Mucosa of rectum (tissue), 2 donors: Measurements from ENCODE around the gene ABHD15.

ENCODE experiments used
- H3K27ac ChIP-seq, 2 donors: one replicate each; pipeline ENCODE4 v1.7.0; 2013; ENCODE audit warnings: inconsistent platforms in 2 of 2, low read depth in 2 of 2, low read length in 2 of 2
- H3K27me3 ChIP-seq, 2 donors: one replicate each; pipeline ENCODE4 v1.7.0; 2013; ENCODE audit warnings: low read length in 2 of 2; ENCODE audit not compliant: control insufficient read depth in 2 of 2, insufficient read depth in 2 of 2
- H3K36me3 ChIP-seq, 2 donors: one replicate each; pipeline ENCODE4 v1.7.0; 2013; ENCODE audit warnings: low read length in 2 of 2; ENCODE audit not compliant: control insufficient read depth in 2 of 2, insufficient read depth in 2 of 2
- H3K4me1 ChIP-seq, 2 donors: one replicate each; pipeline ENCODE4 v1.7.0; 2013; ENCODE audit warnings: low read length in 2 of 2, mild to moderate bottlenecking in 1 of 2; ENCODE audit not compliant: control insufficient read depth in 2 of 2, insufficient read depth in 2 of 2
- H3K4me3 ChIP-seq, 2 donors: one replicate each; pipeline ENCODE4 v1.7.0; 2013; ENCODE audit warnings: low read length in 2 of 2
- H3K9ac ChIP-seq, 2 donors: one replicate each; pipeline ENCODE4 v1.7.0; 2013; ENCODE audit warnings: low read length in 2 of 2, low read depth in 1 of 2, mild to moderate bottlenecking in 1 of 2
- H3K9me3 ChIP-seq, 2 donors: one replicate each; pipeline ENCODE4 v1.7.0; 2013; ENCODE audit warnings: low read length in 2 of 2; ENCODE audit not compliant: control insufficient read depth in 2 of 2
- donor health status: healthy.
- donor health status: Normal muscosa, but diverticular disease.

The ABHD15 gene

GRCh38 chr17:29574732-29575510 lies 8.1 kb upstream of the ABHD15 start:
- no peaks in the 10 kb centered on the region for H3K9me3 ChIP-seq
- peak overlapping the region; percentile 39 to 81 for H3K27ac ChIP-seq
- H3K9ac ChIP-seq, result peak overlapping the region in 1 of 2 donors; percentile 67
- no peak overlapping the region for H3K4me3 ChIP-seq
- no peaks in the 10 kb centered on the region for H3K27me3 ChIP-seq
- peaks cover 28 to 42% of the 10 kb centered on the region in 2 donors for H3K36me3 ChIP-seq
- peaks cover 15 to 19% of the 10 kb centered on the region in 2 donors for H3K4me1 ChIP-seq

- no peaks in the 10 kb centered on the region for H3K9me3 ChIP-seq
- no peaks in the 10 kb centered on the region for H3K27me3 ChIP-seq
- peak overlapping the region; percentile 39 to 81 for H3K27ac ChIP-seq
- H3K4me1 ChIP-seq, result peaks cover 18 to 23% of the 10 kb centered on the region in 2 donors
- peak overlapping the region in 1 of 2 donors; percentile 67 for H3K9ac ChIP-seq
- peaks cover 26 to 42% of the 10 kb centered on the region in 2 donors for H3K36me3 ChIP-seq
- peak overlapping the region in 1 of 2 donors; percentile 3 for H3K4me3 ChIP-seq
Observed at GRCh38 chr17:29573871-29574731, 7.3 kb upstream of the ABHD15 start.

GRCh38 chr17:29573558-29573869 lies 6.7 kb upstream of the ABHD15 start:
- Histone ChIP-seq H3K27me3 (no peaks in the 10 kb centered on the region), H3K4me3 (no peak overlapping the region), H3K27ac (no peak overlapping the region), H3K36me3 (peaks cover 26 to 40% of the 10 kb centered on the region in 2 donors), H3K9me3 (no peaks in the 10 kb centered on the region), H3K4me1 (peaks cover 21 to 28% of the 10 kb centered on the region in 2 donors), H3K9ac (no peak overlapping the region)

GRCh38 chr17:29572691-29573557 lies 6.1 kb upstream of the ABHD15 start:
- Histone ChIP-seq H3K36me3 (peaks cover 26 to 34% of the 10 kb centered on the region in 2 donors), H3K4me1 (peaks cover 21 to 31% of the 10 kb centered on the region in 2 donors)

GRCh38 chr17:29571883-29572681 lies 5.2 kb upstream of the ABHD15 start:
- Histone ChIP-seq H3K4me3 (no peak overlapping the region), H3K27me3 (no peaks in the 10 kb centered on the region), H3K4me1 (peaks cover 24 to 31% of the 10 kb centered on the region in 2 donors), H3K9ac (no peak overlapping the region), H3K9me3 (no peaks in the 10 kb centered on the region), H3K27ac (no peak overlapping the region), H3K36me3 (peaks cover 19 to 28% of the 10 kb centered on the region in 2 donors)

More at GRCh38 chr17:29572691-29573557, 6.1 kb upstream of the ABHD15 start:
- Histone ChIP-seq H3K9me3 (no peaks in the 10 kb centered on the region), H3K9ac (peak overlapping the region in 1 of 2 donors; percentile 6), H3K27me3 (no peaks in the 10 kb centered on the region), H3K4me3 (peak overlapping the region in 1 of 2 donors; percentile 7), H3K27ac (no peak overlapping the region)

GRCh38 chr17:29571486-29571882 lies 4.6 kb upstream of the ABHD15 start:
- Histone ChIP-seq H3K4me1 (peaks cover 24 to 32% of the 10 kb centered on the region in 2 donors), H3K9ac (no peak overlapping the region), H3K4me3 (no peak overlapping the region), H3K36me3 (peaks cover 13 to 22% of the 10 kb centered on the region in 2 donors), H3K27me3 (no peaks in the 10 kb centered on the region), H3K9me3 (no peaks in the 10 kb centered on the region), H3K27ac (no peak overlapping the region)

GRCh38 chr17:29570521-29570920 lies 3.7 kb upstream of the ABHD15 start:
- Histone ChIP-seq H3K36me3 (peaks cover 3 to 12% of the 10 kb centered on the region in 2 donors), H3K4me1 (peaks cover 30 to 41% of the 10 kb centered on the region in 2 donors), H3K9ac (no peak overlapping the region), H3K27me3 (no peaks in the 10 kb centered on the region), H3K9me3 (no peaks in the 10 kb centered on the region), H3K27ac (no peak overlapping the region), H3K4me3 (no peak overlapping the region)

GRCh38 chr17:29569245-29569950 lies 2.6 kb upstream of the ABHD15 start:
- H3K27me3 ChIP-seq, result no peaks in the 10 kb centered on the region
- peaks cover 3 to 5% of the 10 kb centered on the region in 2 donors for H3K36me3 ChIP-seq
- H3K4me3 ChIP-seq, result peak overlapping the region; percentile 70 to 80
- peak overlapping the region; percentile 76 to 81 for H3K9ac ChIP-seq
- H3K9me3 ChIP-seq, result no peaks in the 10 kb centered on the region
- H3K4me1 ChIP-seq, result peaks cover 32 to 41% of the 10 kb centered on the region in 2 donors
- H3K27ac ChIP-seq, result peak overlapping the region; percentile 87 to 97
